Thyroid gland (tissue), 4 donors: Measurements from ENCODE around the gene TNNI2. TPM values are rescaled to one million over a fixed set of nuclear protein-coding genes. Genes with fewer than 3 reads are reported as not detected.
A peak's percentile ranks its signal among the peaks of the same experiment; 100 is the strongest.

ENCODE experiments used
- DNase-seq, 2 donors: peaks; one replicate each; pipeline ENCODE4 v3.0.0-alpha.2; 2019
- H3K27ac ChIP-seq, 3 donors: fragments of 200-600 bp; sonication (generic); 1 replicate in 2 of 3; 2 replicates in 1 of 3; pipeline ENCODE4 v1.5.1; 2016 to 2019; ENCODE audit warnings: mild to moderate bottlenecking in 1 of 3, moderate library complexity in 1 of 3
- H3K27me3 ChIP-seq: fragments of 200-600 bp; sonication (generic); one replicate; pipeline ENCODE4 v1.5.1; 2019
- H3K36me3 ChIP-seq, 2 donors: fragments of 200-600 bp; sonication (generic); one replicate each; pipeline ENCODE4 v1.5.1; 2016 to 2019
- H3K4me1 ChIP-seq, 2 donors: fragments of 200-600 bp; sonication (generic); one replicate each; pipeline ENCODE4 v1.5.1; 2017 to 2019
- H3K4me3 ChIP-seq, 3 donors: fragments of 200-600 bp; sonication (generic); replicated peaks in 1 of 3; 1 replicate in 2 of 3; 2 replicates in 1 of 3; pipeline ENCODE4 v1.5.1; 2016; ENCODE audit warnings: mild to moderate bottlenecking in 1 of 3
- H3K9me3 ChIP-seq: fragments of 200-600 bp; sonication (generic); one replicate; pipeline ENCODE4 v1.5.1; 2017
- CTCF ChIP-seq, 6 experiments: fragments of 200-600 bp in 3 of 6; fragments of 450-650 bp in 3 of 6; sonication (generic) in 3 of 6; IDR thresholded peaks; one replicate each; pipeline ENCODE4 v1.5.1; 2016 to 2019; ENCODE audit warnings: antibody characterized with exemption in 6 of 6, mild to moderate bottlenecking in 2 of 6, inconsistent platforms in 1 of 6, moderate library complexity in 1 of 6
- POLR2A ChIP-seq, 2 donors: fragments of 450-650 bp; IDR thresholded peaks; one replicate each; pipeline ENCODE4 v1.6.1; 2017; ENCODE audit warnings: antibody characterized with exemption in 2 of 2, mild to moderate bottlenecking in 2 of 2, moderate library complexity in 1 of 2
- WGBS, 2 donors: methylation state at CpG; one replicate each; pipeline ENCODE4 v1.1.5; 2017; 5-methylcytosine and 5-hydroxymethylcytosine counted together
- intact Hi-C: fragments of 100-400 bp; cut with DNase I; formaldehyde crosslinking; loops from one replicate; pipeline ENCODE4 v1.15.1; 2023
- total RNA-seq, 4 donors: library from RNA; depleted of rRNA; stranded (reverse); fragments of >200 nt; gene quantifications; one replicate each; pipeline ENCODE4 v1.2.3, GENCODE V29; 2016

TNNI2 gene
- total RNA-seq, 4 donors from 2014 or later = not detected

GRCh38 chr11:1832211-1832919, 6.4 kb upstream of the TNNI2 start:
- Histone ChIP-seq H3K9me3 (no peaks in the 10 kb centered on the region), H3K27ac (no peak overlapping the region), H3K4me3 (no peak overlapping the region), H3K4me1 (peaks cover 0 to 16% of the 10 kb centered on the region in 2 donors), H3K27me3 (no peaks in the 10 kb centered on the region), H3K36me3 (no peaks in the 10 kb centered on the region)
- WGBS, 2 donors = 26 to 31% methylated on average over 13 to 19 of the region's 40 CpGs
- peak; percentile 68 to 97 (median 90) for TF ChIP-seq CTCF (IDR thresholded peaks at IDR 0.05)
- no peak for TF ChIP-seq POLR2A (IDR thresholded peaks at IDR 0.05)
- intact Hi-C loops = loop anchor here (1.0 to 10.0 kb wide), 3 partner anchors 139 to 322 kb away; no protein-coding TSS in a partner anchor
- peak; percentile 51 for DNase-seq

GRCh38 chr11:1832920-1833295, 5.9 kb upstream of the TNNI2 start:
- Histone ChIP-seq H3K36me3 (no peaks in the 10 kb centered on the region), H3K27me3 (no peaks in the 10 kb centered on the region), H3K4me3 (no peak overlapping the region), H3K4me1 (peaks cover 0 to 17% of the 10 kb centered on the region in 2 donors), H3K9me3 (no peaks in the 10 kb centered on the region), H3K27ac (no peak overlapping the region)
- WGBS, 2 donors = 33 to 45% methylated on average over 7 to 16 of the region's 17 CpGs
- DNase-seq = no peak
- no peak for TF ChIP-seq CTCF (IDR thresholded peaks at IDR 0.05)
- TF ChIP-seq POLR2A (IDR thresholded peaks at IDR 0.05) = no peak
- intact Hi-C loops = loop anchor here (1.0 to 10.0 kb wide), 3 partner anchors 140 to 322 kb away; no protein-coding TSS in a partner anchor

- H3K36me3 ChIP-seq = no peaks in the 10 kb centered on the region
- WGBS, 2 donors = 87 to 91% methylated on average over 4 to 12 of the region's 14 CpGs
- H3K4me3 ChIP-seq = no peak overlapping the region
- intact Hi-C loops = loop anchor here (5.0 to 10.0 kb wide), 2 partner anchors 182 to 321 kb away; no protein-coding TSS in a partner anchor
- TF ChIP-seq POLR2A (IDR thresholded peaks at IDR 0.05) (no peak), CTCF (IDR thresholded peaks at IDR 0.05) (peak in 1 of 6 experiments; percentile 3)
- H3K9me3 ChIP-seq = no peaks in the 10 kb centered on the region
- H3K27ac ChIP-seq = no peak overlapping the region
- peaks cover 0 to 19% of the 10 kb centered on the region in 2 donors for H3K4me1 ChIP-seq
- DNase-seq = peak in 1 of 2 donors; percentile 22
- H3K27me3 ChIP-seq = no peaks in the 10 kb centered on the region
Observed at GRCh38 chr11:1834062-1834610, 4.6 kb upstream of the TNNI2 start.

GRCh38 chr11:1834779-1835670, 3.8 kb upstream of the TNNI2 start, which contains the start of gene SYT8:
Gene SYT8 (plus strand): TSS chr11:1834990. CDS start chr11:1835106, 116 bp downstream.
- no peak for DNase-seq
- Histone ChIP-seq H3K9me3 (no peaks in the 10 kb centered on the region), H3K4me1 (peaks cover 0 to 19% of the 10 kb centered on the region in 2 donors), H3K27me3 (no peaks in the 10 kb centered on the region), H3K4me3 (no peak within 1 kb of the TSS), H3K27ac (no peak within 1 kb of the TSS), H3K36me3 (no peaks in the 10 kb centered on the region)
- TF ChIP-seq CTCF (IDR thresholded peaks at IDR 0.05) = no peak
- WGBS, 2 donors = 81 to 87% methylated on average over 8 to 21 of the region's 26 CpGs
- intact Hi-C loops = loop anchor here (5.0 to 10.0 kb wide), 2 partner anchors 183 to 320 kb away; no protein-coding TSS in a partner anchor
